Stromal cell of bone marrow (primary cell): ENCODE results near the gene MCM3AP.
"Not testable (repeated sequence)": the region's sequence is repeated elsewhere in the genome, so short reads cannot be mapped to it uniquely, and the experiment has no call there.

Experiments used
- DNase-seq: peaks from one replicate; pipeline ENCODE4 v3.0.0-alpha.2; 2012; ENCODE audit warnings: low read depth

MCM3AP gene

GRCh38 chr21:46241577-46241976 lies 43.8 kb downstream of the MCM3AP start:
- not testable (repeated sequence) for DNase-seq

GRCh38 chr21:46239817-46240325 lies 45.5 kb downstream of the MCM3AP start:
- no peak for DNase-seq

- DNase-seq: no peak
These were observed 47.9 kb downstream of the MCM3AP start for GRCh38 chr21:46237474-46237873.

DNA sequence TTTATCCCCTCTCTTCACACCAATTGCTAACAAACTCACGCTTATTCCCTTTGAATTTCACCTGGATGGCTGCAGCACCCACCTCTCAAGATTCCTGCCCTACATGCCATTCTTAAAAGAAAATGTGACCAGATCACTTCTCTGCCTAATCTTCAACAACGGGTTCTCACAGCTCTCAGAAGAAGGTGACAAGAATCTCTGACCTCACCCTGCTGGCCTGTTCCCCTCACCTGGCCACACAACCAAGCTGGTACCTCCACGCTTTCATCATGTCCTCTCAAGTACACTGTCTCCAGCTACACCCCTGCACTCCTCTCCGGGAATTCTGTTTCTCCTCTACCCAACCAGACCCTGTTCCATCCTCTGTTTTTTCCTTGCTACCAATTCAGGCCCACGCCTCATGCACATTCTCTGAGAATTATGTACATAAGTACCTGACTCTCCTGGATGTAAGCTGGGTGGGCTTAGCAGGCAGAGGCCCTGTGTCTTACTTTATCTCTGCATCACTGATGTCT lies 50.9 kb downstream of the MCM3AP start:
- no peak for DNase-seq

- DNase-seq: no peak
These were observed 55.5 kb downstream of the MCM3AP start for GRCh38 chr21:46229923-46230260.

- no peak for DNase-seq
These were observed 56.1 kb downstream of the MCM3AP start for GRCh38 chr21:46229133-46229922.

DNA sequence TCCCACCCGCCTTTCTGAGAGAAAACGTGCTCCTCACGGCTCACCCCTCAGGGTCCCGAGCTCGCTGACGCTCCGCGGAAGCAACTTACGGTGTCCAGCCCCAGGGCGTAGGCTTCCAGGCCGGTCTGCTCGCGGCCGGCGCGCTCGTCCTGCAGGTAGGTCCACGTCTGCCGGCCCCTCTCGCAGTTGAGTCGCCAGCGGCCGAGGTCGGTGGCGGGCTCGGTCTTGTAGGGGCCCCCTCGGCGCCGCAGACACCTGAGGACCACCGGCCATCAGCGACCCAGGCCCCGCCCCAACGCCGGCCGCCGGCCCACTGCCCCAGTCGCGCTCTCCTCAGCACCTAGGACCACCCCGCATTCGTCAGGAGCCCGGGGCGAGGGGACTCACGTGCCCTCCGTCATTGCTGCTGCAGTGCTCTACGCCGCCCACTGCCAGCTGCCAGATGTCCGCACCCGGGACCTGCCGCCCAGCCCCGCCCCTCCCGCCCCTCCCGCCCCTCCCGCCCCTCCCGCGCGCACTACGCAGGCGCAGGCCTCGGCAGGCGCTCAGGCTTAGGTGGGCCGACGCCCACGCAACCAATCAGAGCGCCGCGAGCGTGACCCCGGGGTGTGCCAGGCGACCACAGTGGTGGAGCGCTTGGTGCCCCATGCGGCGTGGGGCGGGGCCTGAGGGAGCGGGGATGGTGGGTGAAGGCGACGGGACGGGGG lies 56.9 kb downstream of the MCM3AP start, which contains the start of gene LSS:
LSS (minus strand) TSS at position 430 of the 707 bp plus-strand sequence; CDS start at position 401, 29 bp downstream.
- DNase-seq: peak; percentile 92

DNA sequence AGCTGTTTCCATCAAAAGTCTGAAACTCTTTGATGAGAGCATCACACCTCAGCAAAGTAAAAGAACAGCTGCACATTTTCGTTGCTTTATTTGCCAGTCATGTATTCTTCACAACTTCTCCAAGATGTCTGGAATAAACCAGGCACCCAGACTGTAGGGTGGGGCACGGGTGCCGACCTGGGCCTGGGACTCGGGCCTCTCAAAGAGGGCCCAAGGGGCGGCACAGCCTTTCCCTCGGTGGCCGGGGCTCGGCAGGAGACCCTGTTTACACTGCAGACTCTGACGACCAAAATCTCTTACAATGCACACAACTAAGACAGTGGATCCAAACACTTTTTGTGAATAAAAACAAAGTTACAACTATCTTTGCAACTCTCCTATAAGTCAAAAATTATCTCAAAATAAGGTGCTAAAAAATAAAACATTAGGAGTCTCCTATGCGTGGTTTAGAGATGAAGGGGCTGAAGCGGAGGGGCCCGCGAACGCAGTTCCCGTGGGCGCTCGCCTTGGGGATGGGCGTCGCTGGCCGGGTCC lies 57.5 kb downstream of the MCM3AP start:
- DNase-seq: no peak

GRCh38 chr21:46226920-46227599 lies 58.4 kb downstream of the MCM3AP start:
- DNase-seq: peak; percentile 21

GRCh38 chr21:46226146-46226545 lies 59.3 kb downstream of the MCM3AP start:
- DNase-seq: no peak

GRCh38 chr21:46223661-46224060 lies 61.8 kb downstream of the MCM3AP start:
- DNase-seq: not testable (repeated sequence)

DNA sequence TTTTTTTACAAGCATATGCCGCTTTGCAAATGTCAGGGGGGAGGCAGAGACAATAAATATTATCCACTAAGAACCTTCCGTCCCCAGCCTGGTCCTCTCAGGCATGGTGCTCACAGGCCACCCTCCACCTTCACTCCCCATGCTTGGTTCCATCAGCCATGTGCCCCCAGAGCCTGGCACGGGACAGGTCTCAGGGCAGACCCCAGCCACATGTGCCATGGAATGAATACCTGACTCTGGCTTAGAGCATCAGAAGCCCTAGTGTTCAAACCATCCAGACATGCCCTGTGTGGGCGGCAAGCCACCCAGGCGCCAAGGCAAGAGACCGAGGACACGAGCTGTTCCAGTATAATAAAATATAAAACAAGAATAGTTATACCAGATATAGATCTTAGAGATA lies 62.2 kb downstream of the MCM3AP start:
- no peak for DNase-seq

GRCh38 chr21:46222436-46223116 lies 62.8 kb downstream of the MCM3AP start:
- no peak for DNase-seq

DNA sequence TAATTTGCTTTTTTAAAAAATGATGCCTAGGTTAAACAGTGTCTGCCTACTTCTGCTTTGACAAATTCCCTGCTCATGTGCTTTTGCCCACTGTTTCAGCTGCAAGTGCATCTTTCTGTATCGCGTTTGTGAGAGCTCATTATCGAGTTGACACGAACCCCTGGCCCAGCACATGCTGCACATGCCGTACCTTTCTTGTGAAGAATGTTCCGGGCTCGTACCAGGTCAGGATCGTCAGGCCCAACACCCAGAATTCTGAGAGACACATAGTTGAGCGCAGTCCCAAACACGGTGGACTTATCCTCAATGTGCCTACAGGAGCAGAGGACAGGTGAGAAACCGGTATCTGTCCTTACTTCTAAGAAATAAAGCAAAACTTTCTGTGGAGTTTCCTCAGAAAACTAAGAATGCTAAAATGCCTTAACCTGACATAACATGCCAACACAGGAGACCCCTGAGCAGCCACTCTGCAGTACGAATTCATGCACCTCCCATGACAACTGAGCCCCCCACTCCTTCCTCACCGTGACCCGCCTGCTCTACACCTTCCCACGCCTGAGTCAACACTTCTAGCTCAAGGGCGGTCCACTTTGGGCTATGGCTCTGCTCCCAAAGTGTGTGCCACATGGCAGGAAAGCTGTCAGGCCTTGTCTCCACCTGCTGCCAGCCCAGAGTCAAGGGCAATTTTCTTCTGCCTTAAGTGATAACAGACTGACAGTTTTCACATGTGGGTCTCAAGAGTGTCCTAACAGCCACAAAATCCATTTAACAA lies 63.6 kb downstream of the MCM3AP start:
- DNase-seq: no peak

DNA sequence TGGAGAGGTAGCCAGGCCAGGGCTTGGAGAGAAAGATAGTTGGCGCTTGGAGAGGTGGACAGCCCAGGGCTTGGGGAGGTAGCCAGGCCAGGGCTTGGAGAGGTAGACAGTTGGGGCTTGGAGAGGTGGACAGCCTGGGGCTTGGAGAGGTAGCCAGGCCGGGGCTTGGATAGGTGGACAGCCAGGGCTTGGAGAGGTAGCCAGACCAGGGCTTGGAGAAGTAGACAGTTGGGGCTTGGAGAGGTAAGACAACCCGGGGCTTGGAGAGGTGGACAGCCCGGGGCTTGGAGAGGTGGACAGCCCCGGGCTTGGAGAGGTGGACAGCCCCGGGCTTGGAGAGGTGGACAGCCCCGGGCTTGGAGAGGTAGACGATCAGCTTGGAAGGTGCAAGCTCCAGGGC lies 64.6 kb downstream of the MCM3AP start:
- DNase-seq: no peak

DNA sequence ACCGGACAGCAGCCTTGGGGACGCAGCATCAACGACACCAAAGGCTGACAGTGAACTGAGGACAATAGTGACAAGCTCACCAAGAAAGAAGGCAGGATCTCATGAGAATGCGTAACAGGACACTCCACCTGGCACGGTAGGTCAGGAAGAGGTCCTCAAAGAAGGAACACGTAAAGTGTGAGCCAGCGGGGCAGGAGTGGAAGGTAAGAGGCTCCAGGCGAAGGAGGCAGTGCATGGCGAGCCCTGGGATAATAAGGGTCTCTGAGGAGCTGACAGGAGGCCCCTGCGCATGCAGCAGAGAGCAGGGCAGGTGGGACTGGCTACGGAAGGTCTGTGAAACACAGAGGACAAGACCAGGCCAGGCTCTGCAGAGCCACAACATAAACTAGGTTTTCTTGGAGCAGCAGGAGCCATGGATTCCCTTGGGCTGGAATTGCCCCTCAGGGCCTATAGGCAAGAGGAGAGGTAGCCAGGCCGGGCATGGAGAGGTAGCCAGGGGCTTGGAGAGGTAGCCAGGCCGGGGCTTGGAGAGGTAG lies 65.1 kb downstream of the MCM3AP start:
- DNase-seq: no peak

- DNase-seq: no peak
These were observed 65.7 kb downstream of the MCM3AP start for GRCh38 chr21:46219591-46220239.

GRCh38 chr21:46218906-46219590 lies 66.4 kb downstream of the MCM3AP start:
- DNase-seq: no peak

- DNase-seq: no peak
These were observed 67.8 kb downstream of the MCM3AP start for GRCh38 chr21:46217511-46218196.
